ENCODE results near the gene FKBP10. TPM values are rescaled to one million over a fixed set of nuclear protein-coding genes. Genes with fewer than 3 reads are reported as not detected.
A peak's percentile ranks its signal among the peaks of the same experiment; 100 is the strongest.
"Not testable (repeated sequence)": the region's sequence is repeated elsewhere in the genome, so short reads cannot be mapped to it uniquely, and the experiment has no call there.

The FKBP10 gene
- 73.3 TPM for total RNA-seq

- ATAC-seq (peak; percentile 84), DNase-seq (ENCODE audit: low spot score) (peak; percentile 85)
- intact Hi-C loops (cut with DNase I), result no loop called here
Measured at GRCh38 chr17:41812381-41813151, at the start of gene FKBP10. Gene FKBP10, plus strand, starts transcription at chr17:41813004. Its CDS starts 31 bp downstream, at chr17:41813035.

GRCh38 chr17:41763327-41763726 lies 49.5 kb upstream of the FKBP10 start:
- no peak for DNase-seq (ENCODE audit: low spot score)
- intact Hi-C loops (cut with DNase I), result no loop called here
- no peak for ATAC-seq

- ATAC-seq (no peak), DNase-seq (ENCODE audit: low spot score) (no peak)
- intact Hi-C loops (cut with DNase I), result no loop called here
Measured at GRCh38 chr17:41766135-41766534, 46.7 kb upstream of the FKBP10 start.

GRCh38 chr17:41767324-41768042 lies 45.3 kb upstream of the FKBP10 start:
- intact Hi-C loops (cut with DNase I), result no loop called here
- ATAC-seq, result no peak

GRCh38 chr17:41768682-41769288 lies 44.0 kb upstream of the FKBP10 start:
- DNase-seq (ENCODE audit: low spot score) (no peak), ATAC-seq (no peak)
- intact Hi-C loops (cut with DNase I), result no loop called here

More at GRCh38 chr17:41767324-41768042, 45.3 kb upstream of the FKBP10 start:
- no peak for DNase-seq (ENCODE audit: low spot score)

- DNase-seq (ENCODE audit: low spot score), result no peak
- intact Hi-C loops (cut with DNase I), result no loop called here
- ATAC-seq, result no peak
Measured at GRCh38 chr17:41769346-41769862, 43.4 kb upstream of the FKBP10 start.

GRCh38 chr17:41769985-41770384 lies 42.8 kb upstream of the FKBP10 start:
- ATAC-seq (no peak), DNase-seq (ENCODE audit: low spot score) (no peak)
- intact Hi-C loops (cut with DNase I), result no loop called here

- ATAC-seq (no peak), DNase-seq (ENCODE audit: low spot score) (no peak)
- intact Hi-C loops (cut with DNase I), result no loop called here
Measured at GRCh38 chr17:41771389-41772206, 41.2 kb upstream of the FKBP10 start.

- ATAC-seq (no peak), DNase-seq (ENCODE audit: low spot score) (no peak)
- intact Hi-C loops (cut with DNase I), result no loop called here
Measured at GRCh38 chr17:41772218-41772585, 40.6 kb upstream of the FKBP10 start.

GRCh38 chr17:41772586-41773189 lies 40.1 kb upstream of the FKBP10 start:
- DNase-seq (ENCODE audit: low spot score) (no peak), ATAC-seq (no peak)
- intact Hi-C loops (cut with DNase I), result no loop called here

- ATAC-seq, result no peak
- intact Hi-C loops (cut with DNase I), result no loop called here
- no peak for DNase-seq (ENCODE audit: low spot score)
Measured at GRCh38 chr17:41773190-41773588, 39.6 kb upstream of the FKBP10 start.

- intact Hi-C loops (cut with DNase I), result no loop called here
- DNase-seq (ENCODE audit: low spot score) (no peak), ATAC-seq (peak; percentile 13)
Measured at GRCh38 chr17:41773731-41774193, 39.0 kb upstream of the FKBP10 start.

- intact Hi-C loops (cut with DNase I), result no loop called here
- ATAC-seq (no peak), DNase-seq (ENCODE audit: low spot score) (no peak)
Measured at GRCh38 chr17:41775394-41776226, 37.2 kb upstream of the FKBP10 start.

- DNase-seq (ENCODE audit: low spot score); intact Hi-C loops (cut with DNase I); ATAC-seq: not testable (repeated sequence)
Measured at GRCh38 chr17:41776262-41776900, 36.4 kb upstream of the FKBP10 start.

- ATAC-seq (peak; percentile 65), DNase-seq (ENCODE audit: low spot score) (peak; percentile 69)
- intact Hi-C loops (cut with DNase I), result no loop called here
Measured at GRCh38 chr17:41777157-41777573, 35.6 kb upstream of the FKBP10 start.

- ATAC-seq (peak; percentile 91), DNase-seq (ENCODE audit: low spot score) (peak; percentile 88)
- intact Hi-C loops (cut with DNase I), result no loop called here
Measured at GRCh38 chr17:41777574-41778188, 35.1 kb upstream of the FKBP10 start.

GRCh38 chr17:41779954-41780353 lies 32.9 kb upstream of the FKBP10 start:
- no peak for DNase-seq (ENCODE audit: low spot score)
- no peak for ATAC-seq
- intact Hi-C loops (cut with DNase I), result no loop called here

All from sciatic nerve (tissue), 2 donors.